Measurements from ENCODE around the gene DPPA2.

The DPPA2 gene

GRCh38 chr3:109328202-109328601 is 11.9 kb upstream of the DPPA2 start:
- FAIRE-seq: no peak
- no peak for DNase-seq (ENCODE audit: insufficient read length, low spot score)

DNA sequence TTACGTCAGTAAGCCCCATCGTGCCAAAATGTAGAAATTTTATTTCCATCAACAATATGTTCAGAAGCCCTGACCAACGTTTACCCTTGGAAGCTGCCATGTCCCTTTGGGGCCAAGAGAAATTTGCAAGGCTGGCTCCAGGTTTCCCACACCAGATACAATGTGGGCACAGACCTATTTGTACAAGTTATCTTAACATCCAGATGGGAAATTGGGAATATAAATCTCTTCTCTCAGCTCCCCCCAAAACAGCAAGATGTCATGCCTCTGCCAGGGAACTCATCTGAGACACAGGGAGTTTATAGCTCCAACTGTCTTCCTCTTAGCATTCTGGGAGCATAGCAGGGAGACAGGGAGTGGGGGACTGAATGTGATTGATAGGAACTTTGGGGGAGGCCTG is 9.3 kb upstream of the DPPA2 start:
- no peak for DNase-seq (ENCODE audit: insufficient read length, low spot score)
- no peak for FAIRE-seq

- FAIRE-seq (no peak), DNase-seq (ENCODE audit: insufficient read length, low spot score) (no peak)
Measured at GRCh38 chr3:109325109-109325508, 8.8 kb upstream of the DPPA2 start.

DNA sequence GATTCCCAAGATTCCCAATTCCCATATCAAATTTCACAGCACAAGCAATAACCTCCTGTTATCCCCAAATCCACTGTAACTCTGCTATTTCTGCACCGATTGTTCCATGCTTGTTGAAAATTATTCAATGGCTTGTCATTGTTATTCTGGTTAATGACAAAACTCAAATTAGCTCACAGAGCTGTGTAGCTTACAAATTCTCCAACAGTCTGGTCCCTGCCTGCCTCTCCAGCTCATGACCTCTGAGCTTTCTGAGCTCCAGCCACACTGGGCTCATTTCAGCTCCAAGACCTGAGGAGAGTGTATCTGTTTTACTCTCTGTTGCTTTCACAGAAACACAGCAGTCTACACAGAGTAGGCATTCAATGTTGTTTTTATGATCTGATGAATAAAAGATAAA is 3.3 kb downstream of the DPPA2 start:
- FAIRE-seq (no peak), DNase-seq (ENCODE audit: insufficient read length, low spot score) (no peak)

DNA sequence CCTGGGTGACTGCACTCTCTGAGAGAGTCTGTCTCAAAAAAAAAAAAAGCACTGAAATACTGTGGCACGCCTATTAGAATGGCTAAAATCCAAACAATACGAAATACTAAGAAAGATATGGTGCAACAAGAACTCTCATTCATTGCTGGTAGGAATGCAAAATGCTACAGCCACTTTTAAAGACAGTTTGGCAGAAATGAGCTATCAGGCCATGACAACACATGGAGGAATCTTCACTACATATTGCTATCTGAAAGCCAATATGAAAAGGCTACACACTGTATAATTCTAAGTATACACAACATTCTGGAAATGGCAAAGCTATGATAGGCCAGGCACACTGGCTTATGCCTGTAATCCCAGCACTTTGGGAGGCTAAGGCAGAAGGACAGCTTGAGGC is 18.8 kb downstream of the DPPA2 start:
- DNase-seq (ENCODE audit: insufficient read length, low spot score): no peak

GRCh38 chr3:109284071-109284470 is 32.2 kb downstream of the DPPA2 start:
- FAIRE-seq (no peak), DNase-seq (ENCODE audit: insufficient read length, low spot score) (no peak)

More for the DNA sequence above, 18.8 kb downstream of the DPPA2 start:
- no peak for FAIRE-seq

DNA sequence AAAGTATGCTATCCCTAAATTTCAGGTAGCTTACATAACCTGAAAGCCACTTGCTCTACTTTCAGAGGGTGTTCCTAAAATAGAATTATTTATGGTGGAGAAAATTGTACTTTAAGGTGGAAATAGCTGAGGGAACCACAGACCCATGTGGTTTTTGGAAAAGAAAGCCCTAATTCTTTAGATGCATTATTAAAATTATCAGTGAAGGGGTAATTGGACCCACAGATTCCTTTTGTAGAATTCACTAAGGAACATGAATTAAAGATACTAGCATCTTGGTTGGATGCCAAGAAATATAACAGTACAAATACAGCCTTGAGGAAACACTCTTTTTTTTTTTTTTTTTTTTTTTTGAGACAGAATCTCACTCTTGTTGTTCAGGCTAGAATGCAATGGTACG is 37.8 kb downstream of the DPPA2 start:
- FAIRE-seq (no peak), DNase-seq (ENCODE audit: insufficient read length, low spot score) (no peak)

- FAIRE-seq (no peak), DNase-seq (ENCODE audit: insufficient read length, low spot score) (no peak)
Measured at GRCh38 chr3:109278141-109278540, 38.2 kb downstream of the DPPA2 start.

DNA sequence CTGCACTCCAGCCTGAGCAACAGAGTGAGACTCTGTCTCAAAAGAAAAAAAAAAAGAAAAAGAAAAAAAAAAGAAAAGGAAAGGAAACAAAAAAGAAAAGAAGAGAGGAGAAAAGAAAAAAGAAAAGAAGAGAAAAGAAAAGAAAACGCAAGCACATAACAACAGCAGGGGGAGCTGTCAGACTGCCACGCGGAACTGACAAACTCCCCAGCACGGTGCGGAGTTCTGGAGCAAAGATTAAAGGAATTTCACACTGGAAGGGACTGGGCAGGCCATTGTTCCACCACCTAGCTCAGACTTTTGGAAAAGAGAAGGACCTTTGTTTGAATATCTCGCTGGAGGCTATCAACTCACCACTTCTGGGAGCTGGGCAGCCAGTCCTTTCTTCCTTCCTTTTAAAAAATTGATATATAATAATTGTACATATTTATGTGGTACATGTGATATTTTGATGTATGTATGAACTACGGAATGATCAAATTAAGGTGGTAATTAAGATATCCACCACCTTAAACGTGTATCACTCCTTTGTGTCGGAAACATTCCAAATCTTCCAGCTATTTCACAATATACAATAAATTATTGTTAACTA is 40.5 kb downstream of the DPPA2 start:
- FAIRE-seq (no peak), DNase-seq (ENCODE audit: insufficient read length, low spot score) (peak; percentile 1)

DNA sequence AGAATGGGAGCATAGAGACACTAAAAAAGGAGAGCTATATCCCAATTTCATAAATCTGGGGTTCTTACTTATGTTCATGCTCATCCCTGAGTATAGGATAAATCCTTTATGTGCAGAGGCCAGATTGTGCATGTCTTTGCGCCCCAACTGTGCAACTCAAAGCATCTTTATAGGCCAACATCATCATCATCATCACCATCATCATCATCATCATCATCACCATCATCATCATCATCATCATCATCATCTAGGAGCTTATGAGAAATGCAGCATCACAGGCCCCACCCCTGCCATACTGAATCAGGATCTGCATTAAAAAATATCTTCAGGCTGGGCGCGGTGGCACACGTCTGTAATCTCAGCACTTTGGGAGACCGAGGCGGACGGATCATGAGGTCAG is 45.5 kb downstream of the DPPA2 start:
- DNase-seq (ENCODE audit: insufficient read length, low spot score) (no peak), FAIRE-seq (no peak)

DNA sequence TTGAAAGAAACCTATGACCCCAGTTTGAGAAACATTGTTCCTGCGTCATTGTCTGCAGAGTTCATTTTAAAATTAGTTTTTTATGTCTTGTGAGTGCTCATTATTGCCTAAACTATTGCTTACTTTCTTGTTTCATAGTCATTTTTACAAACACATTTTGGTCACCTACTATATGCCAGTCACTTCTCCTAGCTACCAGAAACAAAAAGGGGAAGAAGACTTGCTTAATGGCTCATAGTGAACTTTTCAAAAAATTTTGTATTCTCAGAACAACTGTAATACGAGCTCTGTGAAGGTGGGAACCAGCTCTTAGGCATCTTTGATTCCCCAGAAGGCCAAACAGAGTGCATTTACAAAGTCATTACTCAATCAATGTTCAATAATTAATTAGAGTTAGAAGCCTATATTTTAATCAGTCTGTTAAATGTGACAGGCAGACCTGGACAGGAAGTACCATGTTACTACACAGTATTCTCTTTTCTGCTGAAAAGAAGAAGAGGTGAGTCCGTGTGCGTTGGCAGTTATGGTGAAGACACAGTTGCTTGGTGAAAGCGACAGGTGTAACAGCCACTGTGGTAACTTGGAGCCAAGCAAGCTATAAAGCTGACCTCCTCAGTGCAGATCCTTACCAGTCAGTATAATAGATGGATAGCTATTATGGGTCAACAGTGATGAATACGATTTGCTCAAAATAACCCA is 46.6 kb downstream of the DPPA2 start:
- FAIRE-seq: no peak

GRCh38 chr3:109268181-109268580 is 48.1 kb downstream of the DPPA2 start:
- DNase-seq (ENCODE audit: insufficient read length, low spot score) (no peak), FAIRE-seq (no peak)

More for the DNA sequence above, 46.6 kb downstream of the DPPA2 start:
- DNase-seq (ENCODE audit: insufficient read length, low spot score): no peak

DNA sequence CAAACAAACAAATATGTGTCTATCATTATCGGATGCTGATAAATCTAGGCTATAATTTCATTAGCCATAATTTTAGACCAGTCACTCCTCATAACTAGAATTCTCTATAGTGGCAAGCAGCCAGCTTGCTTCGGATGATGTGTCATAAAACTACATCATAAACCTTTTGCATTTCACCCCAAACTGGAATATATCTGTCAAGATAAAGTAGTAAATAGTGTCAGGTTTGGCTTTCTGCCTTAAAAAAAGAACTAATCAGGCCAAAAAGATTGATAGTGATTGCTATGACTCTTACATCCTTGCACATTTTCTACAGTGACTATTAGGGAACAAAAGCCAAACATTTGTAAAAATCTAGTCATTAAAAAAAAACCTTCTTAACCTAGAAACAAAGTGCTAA is 51.0 kb downstream of the DPPA2 start:
- DNase-seq (ENCODE audit: insufficient read length, low spot score) (no peak), FAIRE-seq (no peak)

DNA sequence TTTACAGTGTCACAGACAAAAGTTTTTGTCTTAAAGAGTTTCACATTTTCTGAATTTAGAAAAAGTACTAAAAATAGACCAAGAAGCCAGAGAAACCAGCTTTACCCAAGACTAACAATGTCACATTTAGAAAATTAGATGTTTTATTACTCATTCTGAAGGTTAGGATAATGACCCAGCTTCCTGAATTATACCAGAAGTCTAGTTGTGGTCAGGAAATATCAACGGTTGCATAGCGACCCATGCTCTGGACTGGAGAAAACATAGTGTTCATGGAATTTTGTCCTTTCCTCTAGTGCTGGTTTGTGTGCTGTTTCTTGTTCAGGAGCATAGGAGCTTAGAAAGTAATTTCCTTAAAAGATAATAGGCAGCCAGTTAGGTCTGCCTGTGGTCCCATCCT is 59.0 kb downstream of the DPPA2 start:
- FAIRE-seq: no peak
- DNase-seq (ENCODE audit: insufficient read length, low spot score): no peak

- FAIRE-seq (no peak), DNase-seq (ENCODE audit: insufficient read length, low spot score) (no peak)
Measured at GRCh38 chr3:109254770-109255169, 61.5 kb downstream of the DPPA2 start.

GRCh38 chr3:109252641-109253040 is 63.7 kb downstream of the DPPA2 start:
- DNase-seq (ENCODE audit: insufficient read length, low spot score): no peak
- no peak for FAIRE-seq

Measured in GM19239 (cell line).